Activated CD4-positive, alpha-beta T cell treated with anti-CD3 and anti-CD28 coated beads, Interleukin-2, amount 50 U/mL, for 1 hour (primary cell): ENCODE data around the gene HUNK.

Source experiments
- DNase-seq: peaks from one replicate; pipeline ENCODE4 v3.0.0-alpha.2; 2020

Gene HUNK

DNA sequence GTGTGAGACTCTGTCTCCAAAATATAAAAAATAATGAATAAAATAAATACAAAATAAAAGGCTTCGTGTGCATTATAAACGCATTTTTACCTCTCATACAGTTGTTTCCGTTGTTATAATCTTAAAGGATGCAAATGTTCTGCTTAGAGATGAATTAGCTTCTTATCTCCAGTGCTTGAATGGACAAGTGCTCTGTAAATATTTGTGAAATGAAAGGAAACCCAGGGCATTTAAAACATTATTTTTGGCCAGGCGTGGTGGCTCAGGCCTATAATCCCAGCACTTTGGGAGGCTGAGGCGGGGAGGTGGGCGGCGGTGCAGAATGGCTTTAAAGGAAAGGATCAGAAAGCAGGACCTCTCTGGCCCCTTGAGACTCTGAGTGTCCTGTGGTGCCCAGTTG is 94.5 kb downstream of the HUNK start:
- no peak for DNase-seq

DNA sequence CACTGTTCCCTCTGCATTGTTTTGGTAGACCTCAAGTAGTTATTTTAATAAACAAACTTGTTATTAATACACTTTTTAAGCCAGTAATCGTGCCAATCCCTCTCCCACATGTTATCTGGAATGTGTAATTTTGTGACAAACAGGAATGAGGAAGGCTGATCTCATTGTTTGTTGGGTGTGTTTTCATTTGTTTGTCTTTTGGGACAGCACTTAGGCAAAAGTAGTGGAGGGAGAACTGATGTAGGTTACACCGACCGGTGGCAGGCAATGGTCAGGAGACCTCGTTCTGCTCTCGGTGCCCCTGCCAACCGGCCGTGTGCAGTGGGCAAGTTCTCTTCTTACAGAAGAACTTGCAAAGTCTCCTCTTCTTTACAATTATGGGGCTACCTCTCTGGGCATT is 99.8 kb downstream of the HUNK start:
- no peak for DNase-seq

DNA sequence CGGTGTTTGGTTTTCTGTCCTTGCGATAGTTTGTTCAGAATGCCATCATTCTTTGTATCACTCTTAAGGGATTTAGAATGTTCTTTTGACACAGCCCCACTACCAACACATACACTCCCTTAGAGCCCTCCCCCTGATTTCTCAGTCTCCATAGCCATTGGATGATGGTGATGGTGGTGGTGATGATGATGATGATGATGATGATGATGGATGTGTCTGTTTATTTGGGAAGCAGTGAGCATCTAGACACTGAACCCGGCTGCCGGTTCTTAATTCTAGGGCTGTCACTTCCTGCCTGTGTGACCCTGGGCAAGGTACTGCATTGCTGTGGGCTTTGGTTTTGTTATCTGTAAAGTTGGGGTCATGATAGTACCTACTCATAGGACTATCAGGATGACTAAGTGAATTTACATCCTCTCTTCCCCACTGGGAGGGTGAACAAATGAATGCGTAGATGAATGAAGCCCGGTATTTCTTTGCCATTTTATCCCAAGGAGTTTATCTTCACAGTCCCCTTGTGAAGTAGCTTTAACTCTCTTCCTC is 100.7 kb downstream of the HUNK start:
- no peak for DNase-seq

DNA sequence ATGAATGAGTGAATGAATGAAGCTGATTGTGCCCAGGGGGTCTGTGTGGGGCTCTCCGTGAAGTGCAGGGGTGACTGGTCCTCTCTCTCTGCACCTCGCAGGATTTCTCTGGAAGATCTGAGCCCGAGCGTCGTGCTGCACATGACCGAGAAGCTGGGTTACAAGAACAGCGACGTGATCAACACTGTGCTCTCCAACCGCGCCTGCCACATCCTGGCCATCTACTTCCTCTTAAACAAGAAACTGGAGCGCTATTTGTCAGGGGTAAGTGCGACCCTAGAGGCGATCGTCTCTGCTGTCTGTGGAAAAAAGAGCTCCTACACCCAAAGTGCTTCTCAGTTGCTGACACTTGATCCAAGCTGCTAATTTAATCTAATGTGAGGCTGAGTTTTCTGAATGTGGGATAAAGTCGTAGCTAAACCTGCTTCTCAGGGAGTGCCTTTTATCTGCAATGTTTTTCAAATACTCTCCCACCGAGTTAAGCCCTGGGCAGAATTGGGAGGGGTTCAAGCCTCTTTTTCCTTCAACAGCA is 101.7 kb downstream of the HUNK start:
- DNase-seq, result peak; percentile 1

DNA sequence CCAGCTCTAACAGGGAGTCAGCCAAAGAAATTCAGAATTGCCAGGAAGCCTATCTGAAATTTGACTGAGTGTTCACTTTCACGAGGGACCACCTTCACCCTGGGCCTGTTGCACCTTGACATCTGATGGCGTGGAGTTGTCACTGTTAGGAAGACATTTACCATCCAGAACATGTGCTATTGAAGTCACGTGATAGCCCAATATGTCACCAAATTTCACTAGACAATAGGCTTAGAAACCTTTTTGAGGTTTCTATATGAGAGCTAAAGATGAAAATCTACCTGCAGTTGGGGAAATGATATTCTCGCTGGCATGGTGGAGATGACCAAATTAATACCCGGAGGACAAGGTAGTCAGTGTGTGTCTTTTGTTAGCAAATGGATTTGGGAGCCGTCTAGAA is 102.7 kb downstream of the HUNK start:
- DNase-seq, result no peak

DNA sequence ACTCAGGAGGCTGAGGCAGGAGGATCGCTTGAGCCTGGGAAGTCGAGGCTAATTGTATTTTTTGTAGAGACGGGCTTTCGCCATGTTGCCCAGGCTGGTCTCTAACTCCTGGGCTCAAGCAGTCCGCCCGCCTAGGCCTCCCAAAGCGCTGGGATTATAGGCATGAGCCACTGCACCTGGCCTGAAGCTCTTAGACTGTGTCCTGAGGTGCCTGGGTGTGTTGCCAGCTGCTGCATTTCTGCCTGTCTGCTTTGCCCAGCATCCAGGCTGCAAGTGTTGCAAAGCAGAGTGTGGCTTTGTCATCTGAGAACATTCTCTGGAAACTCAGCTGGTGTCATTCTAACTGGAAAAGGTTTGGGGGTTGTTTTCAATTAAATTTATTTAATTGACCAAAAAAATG is 105.0 kb downstream of the HUNK start:
- DNase-seq, result no peak

DNA sequence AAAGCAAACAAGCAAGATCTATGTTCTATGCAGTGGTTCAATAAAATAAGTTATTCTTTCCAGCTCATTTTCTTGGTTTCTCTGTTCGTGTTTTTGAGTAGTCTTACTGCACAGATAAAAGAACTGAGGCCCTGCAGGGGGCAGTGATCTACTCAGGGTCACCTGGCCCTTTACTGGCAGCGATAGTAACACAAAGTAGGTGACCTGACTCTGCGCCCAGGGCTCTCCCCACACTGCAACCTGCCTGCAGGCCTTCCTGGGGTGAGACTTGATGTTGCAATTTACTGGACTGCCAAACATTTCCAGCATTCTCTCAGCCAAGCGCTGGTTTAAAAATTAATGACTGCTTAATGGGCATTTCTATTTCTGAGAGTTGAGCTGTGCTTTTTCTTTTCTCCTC is 110.3 kb downstream of the HUNK start:
- no peak for DNase-seq

DNA sequence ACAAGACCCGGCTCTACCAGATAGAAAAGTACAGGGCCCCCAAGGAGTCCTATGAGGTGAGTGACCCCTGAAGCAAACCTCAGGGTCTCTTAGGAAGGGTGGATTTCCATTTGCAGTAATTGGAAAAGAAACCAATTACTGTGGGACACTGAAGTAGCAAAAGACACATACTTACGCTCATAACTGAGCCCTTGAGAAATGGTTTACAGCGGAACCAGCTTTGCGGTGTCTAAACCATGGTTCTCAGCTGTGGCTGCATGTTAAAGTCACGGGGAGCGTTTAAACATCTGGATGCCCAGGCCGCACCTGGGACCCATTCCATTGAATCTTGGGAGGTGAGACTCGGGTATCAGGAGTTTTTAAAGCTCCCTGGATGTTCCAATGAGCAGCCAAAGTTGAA is 110.7 kb downstream of the HUNK start:
- no peak for DNase-seq

DNA sequence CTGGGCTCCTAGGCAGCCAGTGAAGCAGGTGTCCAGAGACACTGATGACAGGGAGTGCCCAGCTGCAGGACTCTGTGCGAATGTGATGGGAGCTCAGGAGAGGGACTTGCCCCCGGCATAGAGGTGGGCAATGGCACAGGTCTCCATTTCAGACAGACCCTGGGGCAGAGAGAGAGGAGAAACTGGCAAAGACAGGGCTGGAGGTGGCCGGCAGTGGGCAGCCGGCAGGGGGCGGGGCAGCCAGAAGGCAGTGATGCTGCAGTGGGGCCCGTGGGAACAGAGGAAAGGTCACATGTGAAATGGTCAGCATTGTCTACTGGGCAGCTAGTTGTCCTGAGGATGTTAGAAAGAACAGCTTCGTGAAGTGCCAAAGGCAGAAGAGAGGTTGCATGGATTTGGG is 112.6 kb downstream of the HUNK start:
- DNase-seq, result no peak

DNA sequence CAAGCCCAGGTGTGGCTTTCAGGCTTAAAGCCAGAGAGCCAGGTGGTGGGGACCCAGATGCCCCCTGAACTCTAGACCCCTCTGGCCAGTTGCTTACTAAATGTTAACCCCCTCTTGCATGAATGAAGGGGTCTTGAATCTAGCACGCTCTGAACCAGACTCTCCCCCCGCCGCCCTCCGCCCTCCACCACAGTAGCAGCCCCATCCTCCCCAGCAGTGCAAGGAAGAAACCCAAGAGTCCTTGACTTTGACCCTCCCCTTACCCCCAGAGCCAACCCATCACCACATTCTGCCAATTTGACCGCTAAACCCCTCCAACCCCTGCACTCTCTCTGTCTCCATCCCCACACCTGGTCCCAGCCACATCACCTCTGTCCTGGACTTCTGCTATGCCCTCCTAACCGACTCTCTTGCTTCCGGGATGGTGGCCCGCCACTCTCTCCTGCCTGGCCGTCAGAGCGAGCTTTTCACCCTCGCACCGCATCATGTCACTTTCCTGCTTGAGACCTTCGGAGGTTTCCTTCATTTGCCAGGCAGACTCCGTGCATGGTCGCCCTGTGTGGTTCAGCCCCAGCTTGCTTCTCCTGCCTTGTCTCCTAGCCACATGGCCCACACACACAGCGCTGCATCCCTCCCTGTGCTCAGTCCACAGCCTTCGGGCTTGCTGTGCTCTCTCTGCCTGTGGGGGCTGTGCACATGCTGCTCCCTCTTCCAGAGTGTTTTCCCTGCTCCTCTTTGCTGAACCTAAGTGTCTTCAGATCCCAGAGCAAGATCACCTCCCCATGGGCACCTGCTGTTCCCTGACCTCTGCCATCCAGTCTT is 113.4 kb downstream of the HUNK start:
- DNase-seq, result no peak

DNA sequence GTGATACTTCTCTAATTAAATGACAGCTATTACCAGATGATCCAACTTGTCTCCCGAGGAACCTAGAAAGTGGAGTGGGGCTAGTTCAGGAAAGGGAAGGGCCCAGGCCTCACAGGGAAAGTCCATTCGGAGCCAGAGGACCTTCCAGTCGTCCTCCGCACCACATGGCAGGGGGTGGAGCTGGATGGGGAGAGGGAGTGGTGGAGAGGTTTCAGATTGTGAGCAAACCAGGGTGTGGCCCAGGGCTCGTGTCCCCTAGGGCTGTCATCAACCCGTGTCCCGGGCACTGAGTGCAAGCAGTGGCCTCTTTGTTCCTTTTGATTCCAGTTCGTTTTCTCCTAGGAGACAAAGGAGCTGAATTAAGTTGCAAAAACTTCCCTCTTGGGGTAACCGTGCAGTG is 114.9 kb downstream of the HUNK start:
- DNase-seq, result no peak

DNA sequence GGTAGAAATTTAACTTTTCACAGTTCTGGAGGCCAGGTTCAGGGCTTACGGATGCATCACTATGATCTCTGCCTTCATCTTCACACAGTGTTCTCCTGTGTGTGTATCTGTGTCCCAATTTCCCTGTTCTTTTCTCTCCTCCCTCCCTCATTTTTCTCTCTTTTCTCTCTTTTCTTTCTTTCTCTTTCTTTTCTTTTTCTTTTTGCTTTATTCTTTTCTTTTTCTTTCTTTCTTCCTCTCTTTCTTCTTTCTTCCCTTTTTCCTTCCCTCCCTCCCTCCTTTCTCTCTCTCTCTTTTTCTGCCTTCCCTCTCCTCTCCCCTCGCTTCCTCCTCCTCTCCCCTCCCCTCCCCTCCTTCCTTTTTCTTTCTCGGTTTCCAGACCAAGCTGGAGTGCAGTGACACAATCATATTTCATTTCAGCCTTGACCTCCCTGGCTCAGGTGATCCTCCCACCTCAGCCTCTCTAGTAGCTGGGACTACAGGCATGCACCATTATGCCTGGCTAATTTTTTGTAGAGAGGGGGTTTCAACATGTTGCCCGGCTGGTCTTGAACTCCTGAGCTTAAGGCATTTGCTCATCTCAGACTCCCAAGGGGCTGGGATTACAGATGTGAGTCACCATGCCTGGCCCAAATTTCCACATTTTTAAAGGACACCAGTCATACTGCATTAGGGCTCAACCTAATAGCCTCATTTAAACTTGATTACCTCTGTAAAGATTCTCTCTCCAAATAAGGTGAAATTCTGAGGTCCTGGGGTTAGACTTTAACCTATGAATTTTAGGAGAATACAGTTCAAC is 115.9 kb downstream of the HUNK start:
- no peak for DNase-seq

DNA sequence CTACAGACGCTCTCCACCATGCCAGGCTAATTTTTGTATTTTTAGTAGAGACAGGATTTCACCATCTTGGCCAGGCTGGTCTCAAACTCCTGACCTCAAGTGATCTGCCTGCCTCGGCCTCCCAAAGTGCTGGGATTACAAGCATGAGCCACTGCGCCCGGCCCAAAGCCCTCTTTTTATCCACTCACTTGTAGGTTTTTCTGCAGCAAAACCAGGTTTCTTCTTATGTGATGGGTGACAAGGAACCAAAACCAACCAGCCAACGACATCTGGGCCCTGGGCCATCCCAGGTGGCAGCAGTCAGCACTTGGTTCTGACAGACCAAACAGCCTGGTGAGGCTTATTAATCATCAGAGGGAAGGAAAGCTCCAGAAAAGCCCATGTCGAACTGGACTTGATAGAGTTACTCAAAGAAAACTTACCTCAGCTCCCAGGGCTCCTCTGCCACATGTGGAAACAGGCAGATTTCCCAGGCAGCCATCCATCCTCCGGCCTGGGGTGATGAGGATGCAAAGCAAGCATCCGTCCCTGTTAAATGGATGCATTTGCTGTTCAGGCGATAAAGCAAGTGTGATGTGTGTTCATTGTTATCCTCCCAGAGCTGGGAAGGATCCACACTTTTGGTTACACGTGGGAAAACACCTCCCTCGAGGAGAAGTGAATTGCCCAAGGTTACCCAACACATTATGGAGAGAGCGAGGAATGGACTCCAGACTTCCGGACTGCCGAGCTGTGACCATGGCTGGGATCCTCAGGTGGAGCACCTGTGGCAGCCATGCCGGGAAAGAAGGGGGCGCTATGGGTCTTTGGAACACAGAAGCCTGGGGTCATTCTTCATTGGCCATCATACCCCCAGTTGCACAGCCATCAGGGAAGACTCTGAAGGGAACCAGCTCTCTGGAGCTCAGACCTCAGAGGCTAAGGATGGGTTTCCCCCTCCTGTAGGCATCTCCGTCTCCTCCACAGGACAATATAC is 118.8 kb downstream of the HUNK start:
- no peak for DNase-seq

DNA sequence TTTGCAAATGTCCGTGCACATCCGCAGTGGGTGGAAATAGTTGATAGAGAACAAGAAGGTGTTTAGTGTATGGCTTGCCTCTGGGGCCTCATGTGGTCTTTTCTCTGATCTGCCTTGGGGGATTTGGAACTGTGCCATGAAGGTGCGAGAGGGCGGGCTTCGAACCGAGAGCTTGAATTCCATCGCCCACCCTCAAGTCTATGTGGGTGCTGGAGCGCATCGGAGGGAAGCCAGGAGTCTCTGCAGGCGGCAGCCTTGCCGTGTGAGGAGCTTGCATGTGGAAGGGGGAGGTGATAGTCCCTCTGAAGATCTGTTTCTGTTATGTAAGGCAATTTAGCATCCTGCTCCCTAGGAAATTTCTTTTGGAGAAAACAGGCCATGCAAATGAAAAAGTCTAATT is 119.6 kb downstream of the HUNK start:
- no peak for DNase-seq

DNA sequence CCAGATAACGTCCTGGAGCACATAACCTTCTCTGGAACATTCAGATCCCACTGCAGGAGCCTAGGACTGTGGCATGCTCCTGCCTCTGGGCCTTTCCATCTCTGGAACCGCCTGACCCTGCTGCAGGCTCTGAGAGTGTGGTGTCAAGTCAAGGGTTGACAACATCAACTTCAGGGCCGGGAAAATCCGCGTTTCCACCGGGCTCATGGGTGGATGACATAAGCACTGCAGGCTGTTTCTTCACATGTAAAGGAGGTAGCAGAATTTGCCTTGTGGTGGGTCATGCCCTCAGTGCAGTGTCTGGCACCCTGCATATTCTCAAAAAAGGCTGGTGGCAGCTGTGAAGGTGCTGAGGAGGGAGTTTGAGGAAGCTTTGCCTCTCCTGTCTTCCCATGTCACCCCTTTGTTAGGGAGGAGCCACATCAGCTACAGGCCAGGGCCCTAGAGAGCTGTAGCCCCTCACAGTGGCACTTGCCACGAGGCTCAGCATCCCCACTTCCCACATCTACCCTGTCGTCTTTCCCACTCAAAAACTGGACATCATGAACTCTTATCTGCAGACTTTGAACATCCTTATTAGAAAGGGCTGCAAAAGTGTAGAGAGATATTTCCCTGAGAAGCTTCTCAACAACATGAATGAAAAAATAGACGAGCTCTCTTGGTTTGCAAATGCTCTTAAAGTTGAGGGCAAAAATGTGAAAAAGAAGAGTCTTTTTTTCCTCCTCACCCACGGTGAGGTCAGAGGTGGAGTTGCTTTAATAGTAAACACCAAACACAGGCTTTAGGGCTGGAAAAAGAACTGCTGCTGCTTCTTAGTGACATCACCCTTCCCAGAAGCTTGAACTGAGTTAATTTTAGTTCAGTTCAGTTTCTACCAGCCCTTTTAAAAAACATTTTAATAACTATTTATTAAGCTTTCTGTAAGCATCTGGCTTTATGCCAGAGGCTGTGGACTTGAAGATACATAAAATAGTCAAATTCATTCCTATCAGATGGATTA is 121.3 kb downstream of the HUNK start:
- no peak for DNase-seq

DNA sequence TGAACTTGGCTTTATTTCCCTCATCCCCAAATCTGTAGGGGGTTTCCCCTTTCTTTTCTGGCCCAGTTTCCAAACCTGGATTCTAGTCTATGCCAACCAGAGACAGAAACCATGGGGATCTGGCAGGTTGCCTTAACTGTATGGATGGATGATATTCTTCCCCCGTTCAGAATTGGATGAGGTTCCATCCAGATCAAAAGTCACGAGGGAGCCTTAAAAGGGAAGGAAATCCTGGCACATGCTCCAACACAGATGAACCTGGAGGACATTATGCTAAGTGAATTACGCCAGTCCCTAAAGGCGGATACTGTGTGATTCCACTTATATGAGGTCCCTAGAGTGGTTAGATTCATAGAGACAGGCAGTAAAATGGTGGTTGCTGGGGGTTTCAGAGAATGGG is 124.4 kb downstream of the HUNK start:
- no peak for DNase-seq

DNA sequence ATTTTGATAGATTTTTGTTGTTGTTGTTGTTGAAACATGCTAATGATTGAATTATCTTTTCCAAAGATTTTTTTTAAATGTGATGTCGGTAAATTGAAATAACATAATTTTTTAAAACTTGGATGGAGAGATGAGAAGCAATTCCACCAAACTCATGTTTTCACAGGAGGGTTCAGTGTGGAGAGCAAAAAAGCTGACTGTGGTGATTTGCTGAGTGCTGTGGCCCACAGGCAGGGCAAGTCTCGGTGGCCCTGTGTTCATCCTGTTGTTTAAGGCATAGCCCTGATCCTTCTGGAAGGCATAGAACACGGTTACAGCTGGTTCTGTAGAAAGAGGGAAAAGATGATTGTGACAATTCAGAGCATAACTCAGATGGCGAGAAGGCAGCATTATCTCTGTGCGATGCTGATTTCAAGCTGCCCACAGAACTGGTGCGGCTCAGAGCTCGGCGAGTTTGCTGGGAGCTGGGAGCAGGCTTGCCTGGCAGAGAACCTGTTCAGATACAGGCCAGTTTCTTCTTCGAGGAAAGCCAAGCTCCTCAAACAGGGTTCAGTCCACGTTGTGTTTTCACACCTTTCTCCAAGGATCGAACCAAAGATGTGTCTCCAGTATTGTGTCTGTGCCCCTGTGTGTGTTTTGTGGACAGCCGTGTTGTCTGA is 127.1 kb downstream of the HUNK start:
- DNase-seq, result no peak

DNA sequence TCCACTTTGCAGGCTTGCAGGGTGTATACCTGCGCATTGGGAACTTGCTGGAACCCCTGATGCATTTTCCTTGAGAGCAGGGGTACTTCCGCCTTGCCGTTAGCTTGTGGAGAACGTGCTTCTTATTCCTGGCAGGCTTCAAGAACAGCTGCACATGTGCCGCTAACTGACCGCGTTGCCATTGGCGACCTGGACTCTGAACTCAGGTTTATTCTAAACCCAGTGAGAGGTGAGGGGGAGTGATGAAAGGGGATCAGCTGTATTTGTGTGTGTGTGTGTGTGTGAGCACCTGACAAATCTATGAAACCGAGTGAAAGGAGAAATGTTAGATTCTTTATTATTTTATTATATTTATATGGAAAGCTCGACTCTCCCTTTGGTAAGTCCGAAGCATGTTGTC is 128.6 kb downstream of the HUNK start:
- no peak for DNase-seq

DNA sequence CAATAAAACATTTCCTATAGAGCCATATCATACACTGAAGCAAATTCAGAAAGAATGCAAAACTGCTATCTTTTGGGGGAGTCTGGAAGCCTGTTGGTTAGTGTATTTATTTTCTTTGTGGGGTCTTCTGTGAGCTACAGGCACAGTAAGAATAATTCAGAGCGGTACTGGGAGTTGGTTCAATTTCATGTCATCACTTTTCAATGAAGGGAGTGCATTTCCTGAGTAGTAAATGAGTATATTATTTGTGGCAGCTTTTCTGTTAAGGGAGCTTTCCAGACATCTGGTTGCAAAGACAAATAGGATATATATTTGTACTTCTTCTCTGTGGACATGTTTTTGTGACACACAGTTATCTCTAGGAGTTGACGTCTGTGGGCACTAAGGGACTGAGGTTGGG is 130.6 kb downstream of the HUNK start:
- no peak for DNase-seq

DNA sequence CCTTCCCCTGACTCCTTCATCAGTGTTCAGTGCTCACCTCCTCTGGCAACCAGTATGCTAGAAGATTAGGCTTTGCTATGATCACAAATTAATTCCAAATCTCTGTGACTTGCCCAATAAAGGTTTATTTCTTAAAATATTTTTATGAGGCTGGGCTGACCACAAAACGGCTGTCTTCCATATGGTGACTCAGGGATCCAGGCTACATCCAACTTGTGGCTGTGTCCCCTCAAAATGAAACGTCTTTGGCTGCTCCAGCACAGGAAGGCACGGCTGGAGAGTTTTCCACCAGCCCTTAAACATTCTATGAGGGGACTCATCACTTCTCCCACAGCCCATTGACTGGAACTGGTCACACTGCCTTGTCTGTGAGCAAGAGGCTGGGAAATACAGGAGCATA is 131.5 kb downstream of the HUNK start:
- no peak for DNase-seq

DNA sequence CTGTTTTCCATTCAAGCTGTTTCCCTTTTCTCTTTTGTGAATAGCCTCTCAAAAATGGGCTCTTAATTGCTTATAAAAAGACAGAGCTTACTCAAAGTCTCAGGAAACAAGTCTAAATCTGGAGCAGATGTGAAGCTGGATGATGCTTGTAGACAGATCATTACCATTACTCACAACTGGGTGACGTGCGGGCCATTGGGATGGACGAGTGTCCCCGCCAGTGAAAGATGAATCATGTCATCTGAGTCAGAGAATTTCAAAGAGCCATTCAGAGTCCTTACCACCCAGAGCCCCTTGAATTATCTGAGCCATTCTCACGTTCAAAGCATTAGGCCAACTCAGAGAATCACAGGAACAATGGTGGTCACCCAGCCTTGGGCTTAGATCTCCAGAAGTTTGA is 134.6 kb downstream of the HUNK start:
- DNase-seq, result no peak
